ENCODE results near the gene RTCB. TPM values are rescaled to one million over a fixed set of nuclear protein-coding genes. Genes with fewer than 3 reads are reported as not detected.

RTCB gene
- polyA plus RNA-seq, 1 of the 3 experiments (the other 2 are of a cell fraction): 89.6 TPM

- Histone ChIP-seq H3K36me3 (replicated peaks in 1 of 2; ENCODE audit: control insufficient read depth in 1 of 2, insufficient read depth in 2 of 2, low read length in 1 of 2) (no peaks in the 10 kb centered on the region), H4K20me1 (ENCODE audit: insufficient read depth) (no peaks in the 10 kb centered on the region), H2AFZ (ENCODE audit: low read depth) (no peak overlapping the region), H3K79me2 (ENCODE audit: insufficient read depth) (no peaks in the 10 kb centered on the region), H3K27me3 (ENCODE audit: insufficient read depth) (no peaks in the 10 kb centered on the region), H3K4me1 (ENCODE audit: control insufficient read depth in 1 of 2, insufficient read depth in 2 of 2, low read depth in 1 of 2, low read length in 1 of 2) (peaks cover 0 to 9% of the 10 kb centered on the region in 2 experiments; a peak in 1 of 4 replicates), H3K27ac (ENCODE audit: low read depth in 2 of 2, low read length in 1 of 2) (no peak overlapping the region), H3K9me3 (no peaks in the 10 kb centered on the region), H3K9ac (no peak overlapping the region), H3F3A (replicated peaks; ENCODE audit: insufficient read depth) (no peaks in the 10 kb centered on the region), H3K9me2 (no peaks in the 10 kb centered on the region), H3K4me2 (no peak overlapping the region), H3K4me3 (ENCODE audit: low read depth in 2 of 2, low read length in 1 of 2) (no peak overlapping the region)
- ChIA-PET CTCF (interaction anchor here (1.2 kb wide), 1 partner anchor 363 kb away, joined by 3 read pairs; no protein-coding TSS in a partner anchor), POLR2A (no interaction called here)
- WGBS (ENCODE audit: low lambda C conversion rate): 84% methylated on average over 6 of the region's 11 CpGs
- TF ChIP-seq SMC3 (IDR thresholded peaks at IDR 0.05; ENCODE audit: low read depth, low read length): no peak
- TF ChIP-seq, protein P1, sequence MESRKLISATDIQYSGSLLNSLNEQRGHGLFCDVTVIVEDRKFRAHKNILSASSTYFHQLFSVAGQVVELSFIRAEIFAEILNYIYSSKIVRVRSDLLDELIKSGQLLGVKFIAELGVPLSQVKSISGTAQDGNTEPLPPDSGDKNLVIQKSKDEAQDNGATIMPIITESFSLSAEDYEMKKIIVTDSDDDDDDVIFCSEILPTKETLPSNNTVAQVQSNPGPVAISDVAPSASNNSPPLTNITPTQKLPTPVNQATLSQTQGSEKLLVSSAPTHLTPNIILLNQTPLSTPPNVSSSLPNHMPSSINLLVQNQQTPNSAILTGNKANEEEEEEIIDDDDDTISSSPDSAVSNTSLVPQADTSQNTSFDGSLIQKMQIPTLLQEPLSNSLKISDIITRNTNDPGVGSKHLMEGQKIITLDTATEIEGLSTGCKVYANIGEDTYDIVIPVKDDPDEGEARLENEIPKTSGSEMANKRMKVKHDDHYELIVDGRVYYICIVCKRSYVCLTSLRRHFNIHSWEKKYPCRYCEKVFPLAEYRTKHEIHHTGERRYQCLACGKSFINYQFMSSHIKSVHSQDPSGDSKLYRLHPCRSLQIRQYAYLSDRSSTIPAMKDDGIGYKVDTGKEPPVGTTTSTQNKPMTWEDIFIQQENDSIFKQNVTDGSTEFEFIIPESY (IDR thresholded peaks at IDR 0.05; ENCODE audit: borderline replicate concordance, low read depth): no peak
- no peak for TF ChIP-seq FOSL2 (IDR thresholded peaks at IDR 0.05; ENCODE audit: borderline replicate concordance, low read depth)
- TF ChIP-seq EZH2phosphoT487 (IDR thresholded peaks at IDR 0.05; ENCODE audit: borderline replicate concordance, low read depth): no peak
- no peak for DNase-seq
Measured at GRCh38 chr22:32340411-32340810, 71.6 kb downstream of the RTCB start.

DNA sequence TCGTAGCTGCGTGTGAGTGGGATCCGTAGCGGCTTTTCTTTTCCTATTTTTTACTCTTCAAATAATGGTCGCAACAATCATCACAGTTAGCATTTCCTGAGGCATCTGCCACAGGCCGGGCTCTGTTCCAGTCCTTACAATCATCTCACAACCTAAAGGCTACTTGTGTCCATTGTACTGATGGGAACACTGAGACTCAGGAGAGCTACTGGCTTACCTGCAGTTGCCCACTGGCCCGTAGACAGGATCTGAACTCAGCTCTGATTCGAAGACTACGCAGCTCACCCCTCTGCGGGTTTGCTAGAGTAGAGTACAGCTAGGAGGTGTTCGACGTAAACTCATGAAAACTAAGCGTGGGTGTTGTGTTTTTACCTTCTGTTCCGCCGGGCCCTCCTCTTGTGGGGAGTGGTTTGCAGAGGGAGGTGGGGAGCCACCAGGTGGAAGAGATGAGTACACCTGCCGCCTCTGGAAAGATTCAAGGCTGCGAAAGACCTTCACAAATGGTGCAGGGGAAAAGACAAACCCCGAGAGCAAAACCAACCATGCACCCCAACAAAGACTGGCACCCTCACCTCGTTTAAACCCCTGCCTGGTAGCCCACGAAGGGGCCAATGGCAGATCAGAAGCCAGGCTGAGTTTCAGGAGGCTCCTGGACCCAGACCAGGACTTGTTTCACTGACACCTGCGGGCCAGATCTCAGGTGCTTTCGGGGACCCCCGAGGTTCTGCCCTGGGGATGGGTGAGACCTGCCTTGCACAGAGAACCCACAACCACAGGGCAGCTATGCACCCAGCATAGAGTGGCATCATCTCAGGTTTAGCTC lies 72.6 kb downstream of the RTCB start:
- no peak overlapping the region for H3K4me3 ChIP-seq (ENCODE audit: low read depth in 2 of 2, low read length in 1 of 2)
- H3K9me3 ChIP-seq: no peaks in the 10 kb centered on the region
- CTCF ChIA-PET: interaction anchor here (2.0 kb wide), 1 partner anchor 73 kb away, joined by 5 read pairs; no protein-coding TSS in a partner anchor
- no peak overlapping the region for H3K9ac ChIP-seq
- H3F3A ChIP-seq (replicated peaks; ENCODE audit: insufficient read depth): no peaks in the 10 kb centered on the region
- no peaks in the 10 kb centered on the region for H3K27me3 ChIP-seq (ENCODE audit: insufficient read depth)
- no peak overlapping the region for H3K27ac ChIP-seq (ENCODE audit: low read depth in 2 of 2, low read length in 1 of 2)
- no peak overlapping the region for H2AFZ ChIP-seq (ENCODE audit: low read depth)
- 77% methylated on average over 21 of the region's 23 CpGs for WGBS (ENCODE audit: low lambda C conversion rate)
- no peaks in the 10 kb centered on the region for H4K20me1 ChIP-seq (ENCODE audit: insufficient read depth)
- no peaks in the 10 kb centered on the region for H3K36me3 ChIP-seq (replicated peaks in 1 of 2; ENCODE audit: control insufficient read depth in 1 of 2, insufficient read depth in 2 of 2, low read length in 1 of 2)
- H3K79me2 ChIP-seq (ENCODE audit: insufficient read depth): no peaks in the 10 kb centered on the region
- DNase-seq: no peak
- no peaks in the 10 kb centered on the region for H3K9me2 ChIP-seq
- POLR2A ChIA-PET: no interaction called here
- TF ChIP-seq RXRA (IDR thresholded peaks at IDR 0.05; ENCODE audit: borderline replicate concordance, low read depth) (no peak), RFX5 (IDR thresholded peaks at IDR 0.05; ENCODE audit: low read length) (no peak)
- peaks cover 0 to 9% of the 10 kb centered on the region in 2 experiments; a peak in 1 of 4 replicates for H3K4me1 ChIP-seq (ENCODE audit: control insufficient read depth in 1 of 2, insufficient read depth in 2 of 2, low read depth in 1 of 2, low read length in 1 of 2)
- no peak overlapping the region for H3K4me2 ChIP-seq

- ChIA-PET POLR2A (no interaction called here), CTCF (interaction anchor here (0.7 to 2.0 kb wide), 2 partner anchors 72 to 786 kb away, joined by 3 to 5 read pairs; no protein-coding TSS in a partner anchor)
- Histone ChIP-seq H3K36me3 (replicated peaks in 1 of 2; ENCODE audit: control insufficient read depth in 1 of 2, insufficient read depth in 2 of 2, low read length in 1 of 2) (no peaks in the 10 kb centered on the region), H3K4me1 (ENCODE audit: control insufficient read depth in 1 of 2, insufficient read depth in 2 of 2, low read depth in 1 of 2, low read length in 1 of 2) (peaks cover 0 to 9% of the 10 kb centered on the region in 2 experiments; a peak in 1 of 4 replicates), H3K4me2 (no peak overlapping the region), H3F3A (replicated peaks; ENCODE audit: insufficient read depth) (no peaks in the 10 kb centered on the region), H4K20me1 (ENCODE audit: insufficient read depth) (no peaks in the 10 kb centered on the region), H3K27me3 (ENCODE audit: insufficient read depth) (no peaks in the 10 kb centered on the region), H3K27ac (ENCODE audit: low read depth in 2 of 2, low read length in 1 of 2) (no peak overlapping the region), H3K9ac (no peak overlapping the region), H3K9me3 (no peaks in the 10 kb centered on the region), H3K79me2 (ENCODE audit: insufficient read depth) (no peaks in the 10 kb centered on the region), H2AFZ (ENCODE audit: low read depth) (no peak overlapping the region), H3K9me2 (no peaks in the 10 kb centered on the region), H3K4me3 (ENCODE audit: low read depth in 2 of 2, low read length in 1 of 2) (no peak overlapping the region)
- DNase-seq: no peak
- 82% methylated on average over 10 of the region's 10 CpGs for WGBS (ENCODE audit: low lambda C conversion rate)
- TF ChIP-seq RAD21 (IDR thresholded peaks at IDR 0.05; ENCODE audit: low read length): no peak
- TF ChIP-seq JUND (IDR thresholded peaks at IDR 0.05): no peak
- TF ChIP-seq GATA2 (CRISPR knock-in tag; IDR thresholded peaks at IDR 0.05): no peak
- no peak for TF ChIP-seq TAF1 (IDR thresholded peaks at IDR 0.05; ENCODE audit: borderline replicate concordance, low read depth, low read length)
- no peak for TF ChIP-seq NFIC (IDR thresholded peaks at IDR 0.05; ENCODE audit: borderline replicate concordance)
- no peak for TF ChIP-seq USF1 (IDR thresholded peaks at IDR 0.05; ENCODE audit: borderline replicate concordance, low read depth)
- no peak for TF ChIP-seq TEAD4 (IDR thresholded peaks at IDR 0.05; ENCODE audit: borderline replicate concordance, insufficient read depth)
- no peak for TF ChIP-seq FOXM1 (IDR thresholded peaks at IDR 0.05; ENCODE audit: low read depth)
- no peak for TF ChIP-seq NRF1 (IDR thresholded peaks at IDR 0.05; ENCODE audit: low read depth, low read length)
- TF ChIP-seq FOXJ3 (CRISPR knock-in tag; IDR thresholded peaks at IDR 0.05): no peak
- TF ChIP-seq RCOR1 (IDR thresholded peaks at IDR 0.05; ENCODE audit: low read length): no peak
- no peak for TF ChIP-seq GABPA (IDR thresholded peaks at IDR 0.05; ENCODE audit: low read depth)
Measured at GRCh38 chr22:32338757-32339156, 73.3 kb downstream of the RTCB start.
